Activated CD8-positive, alpha-beta memory T cell treated with anti-CD3 and anti-CD28 coated beads, Interleukin-2, amount 50 U/mL, for 1 hour (primary cell): ENCODE results near the gene LRPAP1.
"Not testable (repeated sequence)": the region's sequence is repeated elsewhere in the genome, so short reads cannot be mapped to it uniquely, and the experiment has no call there.

ENCODE experiments used
- DNase-seq: peaks from one replicate; pipeline ENCODE4 v3.0.0-alpha.2; 2020; ENCODE audit errors: extremely low read depth

Gene LRPAP1

DNA sequence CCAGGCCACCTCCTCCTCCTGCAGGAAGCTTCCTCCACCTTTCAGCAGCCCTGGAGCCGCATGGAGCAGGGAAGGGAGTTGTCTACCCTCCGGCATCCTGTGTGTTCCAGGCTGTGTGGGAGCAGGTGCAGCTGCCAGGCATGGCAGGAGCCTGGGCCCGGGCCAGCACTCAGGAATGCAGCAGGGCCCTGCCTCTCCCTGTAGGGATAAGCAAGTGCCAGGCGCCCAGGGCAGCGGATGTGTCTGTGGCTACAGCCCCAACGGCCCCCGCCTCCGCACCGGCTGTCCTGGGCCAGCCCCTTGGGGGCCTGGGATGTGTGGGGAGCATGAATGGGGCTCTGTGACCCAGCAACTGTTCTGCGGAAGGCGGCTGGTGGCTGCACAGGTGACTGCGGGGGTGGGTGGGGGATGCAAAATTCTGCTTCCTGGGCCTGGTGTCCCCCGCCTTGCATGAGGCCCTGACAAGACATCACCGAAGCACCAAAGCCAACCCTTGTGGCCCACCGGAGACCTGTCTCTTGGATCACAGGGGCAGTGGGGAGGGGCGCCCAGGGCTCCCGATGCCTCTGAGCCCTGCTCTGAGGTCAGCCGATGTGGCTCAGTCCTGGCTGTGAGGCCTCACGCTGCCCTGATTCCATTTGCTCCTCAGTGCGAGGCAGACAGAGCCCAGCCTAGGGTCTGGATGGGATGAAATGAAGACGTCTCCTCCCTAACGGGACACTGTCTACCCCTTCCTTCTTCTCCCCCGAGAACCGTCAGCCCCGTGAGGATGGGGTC, 70.5 kb downstream of the LRPAP1 start:
- DNase-seq: no peak

DNA sequence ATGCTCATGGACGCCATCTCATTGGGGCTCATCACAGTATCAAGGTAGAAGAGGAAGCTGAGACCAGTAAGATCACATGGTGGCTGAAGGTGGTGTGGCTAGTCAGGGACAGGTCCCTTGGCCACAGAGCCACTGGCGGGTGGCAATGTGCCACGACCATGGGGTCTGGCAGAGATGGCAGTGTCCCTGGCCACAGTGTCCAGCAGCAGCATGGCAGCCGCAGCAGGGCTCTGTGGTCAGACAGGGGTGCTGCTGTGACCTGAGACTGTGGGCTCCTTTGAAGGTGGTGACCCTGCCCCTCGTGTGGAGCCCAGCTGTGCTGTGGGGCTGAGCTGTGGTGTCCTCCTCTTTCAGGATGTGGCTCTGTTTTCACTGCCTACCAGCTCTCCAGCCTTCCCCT, 71.3 kb downstream of the LRPAP1 start:
- no peak for DNase-seq

DNA sequence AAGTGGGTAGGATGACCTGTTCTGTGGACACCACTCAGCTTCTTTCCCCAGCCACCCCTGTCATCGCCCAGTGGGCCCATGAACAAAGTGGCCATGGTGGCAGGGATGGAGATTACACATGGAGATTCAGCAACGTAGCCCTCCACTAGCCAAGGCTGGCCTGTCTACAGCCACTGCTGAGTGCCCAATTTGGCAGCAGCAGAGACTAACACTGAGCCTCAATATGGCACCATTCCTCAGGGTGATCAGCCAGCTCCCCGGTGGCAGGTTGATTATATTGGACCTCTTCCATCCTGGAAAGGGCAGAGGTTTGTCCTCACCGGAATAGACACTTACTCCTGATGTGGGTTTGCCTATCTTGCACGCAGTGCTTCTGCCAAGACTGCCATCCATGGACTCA, 73.1 kb downstream of the LRPAP1 start:
- DNase-seq: not testable (repeated sequence)

- no peak for DNase-seq
Observed at GRCh38 chr4:3458371-3458770, 73.9 kb downstream of the LRPAP1 start.

DNA sequence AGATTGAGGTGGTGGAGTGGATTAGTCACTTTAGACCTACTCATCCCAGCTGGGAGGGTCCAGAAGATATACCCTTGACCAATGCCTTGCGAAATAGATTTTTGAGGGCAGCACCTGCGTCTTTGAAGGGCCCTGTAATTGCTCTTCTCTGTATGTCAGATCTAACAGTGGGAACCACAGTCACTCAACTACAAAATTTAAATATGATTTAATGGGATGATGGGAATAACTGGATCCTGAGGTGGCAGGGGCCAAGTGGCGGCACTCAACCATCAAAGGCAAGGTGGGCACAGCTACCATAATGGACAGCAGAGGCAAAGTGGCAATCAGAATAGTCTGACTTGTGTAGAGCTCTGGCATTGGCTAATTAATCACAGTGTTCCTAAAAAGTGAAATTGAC, 76.6 kb downstream of the LRPAP1 start:
- not testable (repeated sequence) for DNase-seq
